ENCODE data around the gene RNF123. TPM values are rescaled to one million over a fixed set of nuclear protein-coding genes. Genes with fewer than 3 reads are reported as not detected.

RNF123 gene
- total RNA-seq, 4 donors from 2014 or later = 23.4 to 36.2 (median 31.5) TPM

GRCh38 chr3:49719214-49719884 lies 30.0 kb downstream of the RNF123 start, which contains the start of gene AMIGO3:
TSS of gene AMIGO3 (minus strand) at chr3:49719684. CDS start at chr3:49719465, 219 bp downstream.
- WGBS = 1% methylated on average over 20 of the region's 50 CpGs
- H3K9me3 ChIP-seq = no peaks in the 10 kb centered on the region
- peak within 1 kb of the TSS; percentile 54 to 71 (median 65) for H3K4me3 ChIP-seq
- H3K4me1 ChIP-seq = peaks cover 27 to 50% (median 45%) of the 10 kb centered on the region in 4 donors
- peak within 1 kb of the TSS; percentile 61 to 76 (median 71) for H3K27ac ChIP-seq (replicated peaks in 1 of 4)
- intact Hi-C loops (cut with DNase I) = no loop called here
- TF ChIP-seq POLR2AphosphoS5 (IDR thresholded peaks at IDR 0.05) (peak; percentile 90 to 91), POLR2A (IDR thresholded peaks at IDR 0.05; ENCODE audit: low read depth) (peak; percentile 5), CTCF (IDR thresholded peaks at IDR 0.05) (peak; percentile 35 to 70 (median 54)), EP300 (IDR thresholded peaks at IDR 0.05) (no peak)
- peaks cover 6 to 54% (median 50%) of the 10 kb centered on the region in 4 donors for H3K36me3 ChIP-seq
- peak; percentile 99 for DNase-seq (ENCODE audit: extremely low spot score)
- H3K27me3 ChIP-seq = no peaks in the 10 kb centered on the region

DNA sequence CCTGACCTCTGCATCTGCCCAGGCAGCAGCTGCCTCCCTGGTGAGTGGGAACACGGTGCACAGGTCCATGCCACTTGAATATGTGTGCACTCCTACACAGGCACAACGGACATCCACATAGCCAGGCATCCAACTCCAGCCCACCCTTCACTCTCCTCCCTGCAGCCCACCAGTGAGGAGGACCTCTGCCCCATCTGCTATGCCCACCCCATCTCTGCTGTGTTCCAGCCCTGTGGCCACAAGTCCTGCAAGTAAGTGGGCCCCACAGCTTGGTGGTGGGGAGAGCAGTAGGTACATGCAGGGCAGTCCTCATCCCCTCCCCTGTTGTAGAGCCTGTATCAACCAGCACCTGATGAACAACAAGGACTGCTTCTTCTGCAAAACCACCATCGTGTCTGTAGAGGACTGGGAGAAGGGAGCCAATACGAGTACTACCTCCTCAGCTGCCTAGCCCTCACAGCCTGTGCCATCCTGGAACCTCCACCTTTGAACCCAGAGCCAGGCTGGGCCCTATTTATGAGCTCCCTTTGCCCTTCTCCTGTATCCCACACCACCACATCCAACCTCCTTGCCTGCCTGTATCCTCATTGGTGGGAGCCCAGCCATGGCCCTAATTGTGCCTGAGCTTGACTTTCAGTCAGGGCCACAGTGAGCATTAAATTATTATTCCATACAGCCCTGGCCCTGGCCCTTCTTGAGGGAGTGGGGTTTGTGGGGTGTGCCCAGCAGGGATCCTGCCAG lies 31.7 kb downstream of the RNF123 start:
- Histone ChIP-seq H3K9me3 (no peaks in the 10 kb centered on the region), H3K36me3 (peaks cover under 1 to 52% (median 46%) of the 10 kb centered on the region in 4 donors), H3K4me1 (peaks cover 35 to 62% (median 53%) of the 10 kb centered on the region in 4 donors), H3K27me3 (no peaks in the 10 kb centered on the region), H3K4me3 (no peak overlapping the region), H3K27ac (replicated peaks in 1 of 4) (no peak overlapping the region)
- WGBS = 68% methylated on average over 4 of the region's 4 CpGs
- no peak for TF ChIP-seq EP300 (IDR thresholded peaks at IDR 0.05)
- no peak for TF ChIP-seq POLR2A (IDR thresholded peaks at IDR 0.05; ENCODE audit: low read depth)
- TF ChIP-seq POLR2AphosphoS5 (IDR thresholded peaks at IDR 0.05) = no peak
- TF ChIP-seq CTCF (IDR thresholded peaks at IDR 0.05) = no peak
- DNase-seq (ENCODE audit: extremely low spot score) = no peak
- intact Hi-C loops (cut with DNase I) = loop anchor here (5.0 kb wide), 2 partner anchors 66 to 116 kb away; partner anchors contain the start of gene IP6K1

GRCh38 chr3:49721596-49721895 lies 32.2 kb downstream of the RNF123 start:
- H3K4me3 ChIP-seq = no peak overlapping the region
- H3K27me3 ChIP-seq = no peaks in the 10 kb centered on the region
- H3K36me3 ChIP-seq = peaks cover 0 to 52% (median 46%) of the 10 kb centered on the region in 4 donors
- intact Hi-C loops (cut with DNase I) = loop anchor here (5.0 kb wide), 2 partner anchors 66 to 116 kb away; partner anchors contain the start of gene IP6K1
- no peak for DNase-seq (ENCODE audit: extremely low spot score)
- no peak overlapping the region for H3K27ac ChIP-seq (replicated peaks in 1 of 4)
- no peak for TF ChIP-seq EP300 (IDR thresholded peaks at IDR 0.05)
- no peak for TF ChIP-seq POLR2A (IDR thresholded peaks at IDR 0.05; ENCODE audit: low read depth)
- TF ChIP-seq CTCF (IDR thresholded peaks at IDR 0.05) = no peak
- no peak for TF ChIP-seq POLR2AphosphoS5 (IDR thresholded peaks at IDR 0.05)
- 54% methylated on average over 7 of the region's 9 CpGs for WGBS
- H3K4me1 ChIP-seq = peaks cover 35 to 62% (median 53%) of the 10 kb centered on the region in 4 donors
- H3K9me3 ChIP-seq = no peaks in the 10 kb centered on the region

DNA sequence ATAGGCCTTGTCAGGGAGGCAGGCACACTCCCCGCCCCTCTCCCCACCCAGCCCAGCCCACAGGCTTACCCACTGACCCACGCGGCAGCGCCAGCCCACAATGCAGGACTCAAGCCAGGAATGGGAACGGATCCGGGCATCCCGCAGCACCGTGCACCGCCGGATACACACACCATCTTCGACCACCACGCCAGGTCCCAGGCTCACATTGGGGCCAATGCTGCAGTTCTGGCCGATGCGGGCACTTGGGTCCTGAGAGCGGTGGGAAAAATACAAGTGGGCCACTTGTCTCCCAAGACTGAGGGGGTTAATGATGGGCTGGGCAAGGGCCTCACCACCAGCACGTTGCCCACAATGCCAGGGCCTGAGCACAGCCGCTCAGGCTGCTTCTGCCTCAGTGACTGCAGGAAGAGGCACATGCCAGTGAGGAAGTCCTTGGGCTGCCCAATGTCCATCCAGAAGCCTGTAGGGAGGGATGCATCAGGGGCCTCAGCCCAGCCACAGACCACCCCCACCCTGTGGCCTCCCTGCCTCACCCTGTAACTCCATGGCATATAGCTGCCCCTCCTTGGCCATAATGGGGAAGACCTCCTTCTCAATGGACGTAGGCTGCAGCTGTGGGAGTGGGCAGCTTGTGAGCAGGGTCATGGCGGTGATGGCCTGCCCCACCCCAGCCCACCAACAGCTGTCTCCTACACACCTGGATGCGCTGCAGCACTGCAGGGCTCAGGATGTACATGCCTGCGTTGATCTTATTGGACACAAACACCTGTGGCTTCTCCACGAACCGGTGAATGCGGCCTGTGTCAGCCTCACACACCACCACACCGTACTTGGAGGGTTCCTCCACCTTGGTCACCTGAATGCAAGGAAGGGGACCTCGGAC lies 32.8 kb downstream of the RNF123 start:
- Histone ChIP-seq H3K36me3 (peaks cover 1 to 52% (median 46%) of the 10 kb centered on the region in 4 donors), H3K27ac (replicated peaks in 1 of 4) (peak overlapping the region; percentile 6 to 98 (median 93)), H3K9me3 (no peaks in the 10 kb centered on the region), H3K27me3 (no peaks in the 10 kb centered on the region), H3K4me1 (peaks cover 35 to 62% (median 53%) of the 10 kb centered on the region in 4 donors), H3K4me3 (peak overlapping the region in 2 of 4 donors; percentile 86 to 89)
- 87% methylated on average over 17 of the region's 26 CpGs for WGBS
- no peak for DNase-seq (ENCODE audit: extremely low spot score)
- intact Hi-C loops (cut with DNase I) = loop anchor here (5.0 kb wide), 2 partner anchors 65 to 115 kb away; partner anchors contain the start of gene IP6K1
- TF ChIP-seq POLR2AphosphoS5 (IDR thresholded peaks at IDR 0.05) (no peak), EP300 (IDR thresholded peaks at IDR 0.05) (no peak), POLR2A (IDR thresholded peaks at IDR 0.05; ENCODE audit: low read depth) (no peak), CTCF (IDR thresholded peaks at IDR 0.05) (no peak)

Measured in esophagus muscularis mucosa (tissue), 4 donors.